ENCODE measurements around the gene PLPP2.

The PLPP2 gene

DNA sequence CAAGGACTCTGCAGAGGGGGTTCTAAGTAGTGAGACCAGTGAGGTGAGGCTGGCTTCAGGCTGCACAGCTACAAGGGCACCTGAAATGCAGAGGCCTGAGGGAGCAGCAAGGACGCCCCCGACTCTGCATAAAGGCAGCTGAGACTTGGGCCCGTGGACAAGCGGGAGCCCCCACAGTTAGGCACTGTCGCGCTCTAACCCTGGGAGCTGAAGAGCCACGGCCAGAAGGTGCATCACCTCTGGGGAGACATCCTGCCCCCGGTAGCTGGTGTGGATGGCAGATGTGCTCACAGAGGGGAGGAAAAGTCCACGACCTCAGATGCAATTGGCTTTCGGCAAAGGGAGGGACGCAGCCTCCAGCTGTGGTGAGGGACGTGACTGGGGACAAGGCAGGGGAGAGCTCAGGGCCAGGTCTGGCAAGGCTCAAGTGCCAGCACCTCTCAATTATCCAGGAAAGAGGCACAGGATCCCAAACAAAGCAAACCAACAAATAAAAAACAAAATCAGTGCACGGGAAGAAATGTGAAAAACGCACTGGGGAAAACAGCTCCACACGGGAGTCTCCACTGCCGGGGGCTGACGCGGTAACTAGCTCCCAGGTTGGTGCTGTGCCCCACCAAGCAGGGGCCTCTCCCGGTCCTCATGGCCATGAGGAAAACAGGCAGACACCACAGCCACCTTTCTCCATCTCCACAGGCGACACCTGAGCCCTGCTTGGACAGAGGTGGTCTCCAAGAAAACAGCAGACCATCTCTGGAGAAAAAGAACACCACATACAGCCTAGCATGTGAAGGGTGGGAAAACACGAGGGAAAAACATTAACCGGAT lies 23.0 kb upstream of the PLPP2 start:
- DNase-seq: no peak

DNA sequence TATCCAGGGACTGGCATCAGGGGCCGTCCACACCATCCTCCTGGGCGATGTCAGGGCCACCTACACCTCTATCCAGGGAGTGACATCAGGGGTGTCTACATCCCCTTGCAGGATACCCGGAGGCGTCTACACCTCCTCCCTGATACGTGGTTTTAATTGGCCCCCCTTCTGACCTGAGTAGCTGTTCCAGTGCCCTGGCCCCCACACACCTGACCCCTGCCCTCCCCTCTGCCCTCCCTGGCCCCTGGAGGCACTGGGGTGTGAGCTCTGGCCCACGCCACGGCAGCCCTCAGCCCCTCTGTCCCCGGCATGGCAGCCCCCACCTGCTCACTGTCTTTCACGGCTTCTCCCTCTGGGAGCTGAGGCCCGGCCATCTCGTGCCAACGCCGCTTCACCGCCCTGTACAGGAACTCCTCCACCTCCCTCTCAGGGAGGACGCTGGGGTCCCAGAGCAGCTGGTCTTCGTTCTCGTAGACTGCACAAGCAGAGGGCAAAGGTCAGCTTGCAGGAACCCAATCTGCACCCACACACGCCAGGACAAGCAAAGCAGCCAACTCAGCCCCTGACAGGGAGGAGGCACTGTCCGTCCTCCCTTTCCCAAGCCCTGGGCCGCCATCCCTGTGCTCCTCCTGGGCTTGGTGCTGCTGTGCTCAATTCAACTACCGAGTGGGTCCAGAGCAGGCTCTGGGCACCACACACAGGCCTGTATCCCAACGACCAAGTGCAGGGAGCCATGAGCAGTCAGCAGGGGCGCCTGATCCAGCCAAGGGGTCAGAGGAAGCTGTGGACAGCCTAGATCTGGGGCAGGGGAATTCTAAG lies 22.2 kb upstream of the PLPP2 start:
- DNase-seq: no peak

DNA sequence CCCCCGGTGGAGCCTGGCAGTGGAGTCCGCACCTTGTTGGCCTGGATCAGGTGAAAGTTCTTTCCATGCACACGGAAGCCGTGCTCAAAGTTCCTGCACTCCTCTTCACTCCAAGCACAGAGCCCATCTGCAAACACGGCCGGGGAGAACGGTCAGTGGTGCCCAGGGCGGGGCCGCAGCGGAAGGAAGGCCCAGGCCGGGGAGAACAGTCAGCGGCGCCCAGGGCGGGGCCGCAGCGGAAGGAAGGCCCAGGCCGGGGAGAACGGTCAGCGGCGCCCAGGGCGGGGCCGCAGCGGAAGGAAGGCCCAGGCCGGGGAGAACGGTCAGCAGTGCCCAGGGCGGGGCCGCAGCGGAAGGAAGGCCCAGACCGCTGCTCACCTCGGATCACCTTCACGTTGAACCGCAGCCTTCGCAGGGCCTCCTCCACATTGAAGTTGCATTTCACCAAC lies 20.6 kb upstream of the PLPP2 start:
- DNase-seq: no peak

DNA sequence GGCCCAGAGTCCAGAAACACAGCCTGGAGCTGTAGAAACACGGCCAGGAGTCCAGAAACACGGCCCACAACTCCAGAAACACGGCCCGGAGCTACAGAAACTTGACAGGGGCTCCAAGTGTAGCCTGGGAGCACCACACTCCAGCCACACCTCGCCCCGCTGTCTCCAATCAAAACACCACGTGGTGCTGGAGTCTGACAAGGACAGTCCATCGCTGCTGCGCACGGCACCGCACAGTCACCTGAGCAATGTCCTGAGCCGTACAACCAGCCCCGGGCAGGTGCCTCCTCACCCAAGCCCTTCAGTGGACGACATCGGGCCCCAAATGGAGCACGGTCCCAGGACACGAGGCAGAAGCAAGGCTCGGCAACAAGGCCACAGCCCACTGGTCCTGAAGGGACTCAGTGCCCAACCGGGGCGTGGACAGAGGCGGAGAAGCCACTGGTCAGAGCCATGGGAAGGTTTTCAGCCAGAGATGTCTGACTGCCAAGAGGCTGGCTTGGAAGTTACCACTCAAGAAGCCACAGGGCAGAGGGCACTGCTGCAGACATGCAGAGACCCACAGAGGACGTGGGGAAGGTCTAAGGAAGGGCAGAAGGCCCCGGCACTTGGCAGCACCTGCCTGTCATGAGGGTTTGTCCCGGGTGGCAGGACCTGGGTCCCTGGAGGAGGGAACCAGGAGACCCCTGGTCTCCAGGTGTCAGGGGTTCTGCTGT lies 19.7 kb upstream of the PLPP2 start:
- DNase-seq: no peak

DNA sequence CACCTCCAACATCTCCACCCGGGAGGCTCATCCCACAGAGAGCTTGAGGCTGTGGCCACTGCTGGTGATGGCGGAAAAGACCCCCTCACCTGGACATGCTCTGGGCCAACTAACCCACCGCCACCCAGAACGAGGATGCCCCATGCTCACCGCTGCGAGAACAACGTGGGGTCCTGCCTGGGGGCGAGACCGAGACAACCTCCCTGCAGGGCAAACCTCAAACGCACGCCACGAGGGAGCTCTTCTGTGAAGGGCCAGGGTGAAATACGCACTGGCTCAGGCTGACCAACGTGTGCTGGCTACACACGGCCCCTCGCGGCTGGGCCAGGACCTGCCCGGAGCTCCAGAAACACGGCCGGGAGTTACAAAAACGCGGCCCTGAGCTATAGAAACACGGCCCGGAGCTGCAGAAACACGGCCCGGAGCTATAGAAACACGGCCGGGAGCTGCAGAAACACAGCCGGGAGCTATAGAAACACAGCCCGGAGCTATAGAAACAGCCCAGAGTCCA lies 19.0 kb upstream of the PLPP2 start:
- no peak for DNase-seq

DNA sequence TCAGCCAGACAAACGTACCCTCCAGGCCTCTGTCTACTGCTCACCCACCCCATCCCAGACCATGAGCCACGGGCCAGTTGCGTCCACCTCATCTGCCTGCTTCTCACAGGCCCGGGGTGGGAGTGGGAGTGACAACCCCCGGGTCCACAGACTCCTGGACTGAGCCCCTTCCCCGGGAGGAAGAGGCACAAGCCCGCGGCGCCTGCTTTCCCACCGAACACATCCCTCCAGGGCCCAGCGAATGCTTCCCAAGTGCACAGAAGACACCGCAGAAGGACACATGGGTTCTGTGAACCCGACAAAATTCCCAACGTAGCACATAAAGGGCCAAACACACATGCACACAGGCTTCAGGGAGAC lies 18.0 kb upstream of the PLPP2 start:
- no peak for DNase-seq

DNA sequence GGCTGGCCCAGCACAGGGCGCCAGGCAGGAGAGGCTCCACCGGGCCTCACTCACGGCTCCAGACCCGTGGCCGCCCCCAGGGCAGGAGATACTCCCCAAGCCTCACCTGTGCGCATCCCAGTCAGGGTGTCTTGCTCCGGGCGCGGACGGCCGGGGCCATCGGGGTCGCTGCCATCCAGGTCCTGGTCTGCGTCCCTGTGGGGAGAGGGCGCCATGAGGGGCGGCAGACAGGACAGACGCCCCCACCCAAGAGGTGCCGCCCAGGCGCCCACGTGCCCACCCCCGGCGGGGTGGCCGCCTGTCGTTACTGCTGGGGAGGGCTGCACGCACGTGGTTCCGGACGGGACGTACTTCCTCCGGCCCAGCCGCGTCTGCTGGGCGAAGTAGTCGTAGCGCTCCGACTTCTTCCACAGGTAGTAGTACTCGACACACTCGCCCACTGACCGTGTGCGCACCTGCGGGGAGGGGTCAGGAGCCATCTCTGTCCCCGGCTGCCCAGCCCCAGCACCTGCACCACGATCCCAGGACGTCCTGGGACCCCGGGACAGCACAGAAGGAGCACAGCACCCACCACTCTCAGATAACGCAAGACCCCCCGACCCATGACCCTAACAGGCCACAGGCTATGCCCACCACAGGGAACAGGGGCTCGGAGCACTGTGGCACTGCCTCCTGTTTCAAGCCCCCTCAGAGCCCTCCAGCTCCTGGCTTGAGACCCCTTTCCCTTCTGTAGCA lies 17.4 kb upstream of the PLPP2 start:
- no peak for DNase-seq

DNA sequence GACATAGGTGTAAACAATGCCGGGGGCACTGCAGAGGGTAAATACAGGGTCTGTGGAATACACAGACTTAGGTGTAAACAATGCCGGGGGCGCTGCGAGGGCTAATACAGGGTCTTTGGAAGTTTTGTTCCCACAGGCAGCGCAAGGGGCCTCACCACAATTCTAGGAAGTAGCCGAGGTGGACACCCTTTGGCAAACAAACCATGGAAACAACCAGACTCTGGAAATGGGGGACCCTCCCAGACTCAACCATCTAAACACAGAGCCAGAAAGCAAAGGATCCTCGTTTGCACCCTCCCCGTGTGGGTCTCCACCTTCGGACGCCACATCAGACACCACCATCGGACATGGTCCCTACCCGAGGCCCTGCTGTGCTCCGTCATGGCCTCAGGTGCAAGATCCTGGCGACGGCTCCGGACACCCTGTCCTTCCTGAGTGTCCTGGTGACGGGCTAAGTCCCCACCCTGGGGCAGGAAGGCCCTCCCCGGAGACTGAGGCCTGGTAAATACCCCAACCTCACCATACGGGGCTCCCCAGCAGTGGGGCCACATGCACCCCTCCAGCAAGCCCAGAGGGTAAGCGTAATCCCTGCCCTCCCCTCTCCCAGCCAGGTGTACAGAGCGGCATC lies 16.7 kb upstream of the PLPP2 start:
- no peak for DNase-seq

DNA sequence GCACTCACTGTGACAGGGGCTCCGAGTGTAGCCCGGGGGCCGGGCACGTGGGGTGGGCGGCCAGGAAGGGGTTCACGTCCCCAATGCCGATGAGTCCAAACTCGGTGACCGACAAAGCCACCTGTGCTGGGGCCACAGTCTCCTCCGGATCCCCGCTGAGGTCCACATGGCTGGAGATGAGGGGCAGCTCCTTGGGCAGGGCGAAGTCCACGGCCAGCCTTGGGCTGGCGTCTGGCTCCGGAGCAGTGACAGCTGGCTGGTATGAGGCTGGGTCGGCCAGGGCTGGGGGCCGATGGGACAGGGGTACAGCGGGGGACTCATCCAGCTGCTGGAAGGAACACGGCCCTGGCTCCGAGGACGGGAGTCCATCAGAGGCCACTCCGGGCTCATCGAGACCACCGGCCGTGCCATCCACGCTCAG lies 15.9 kb upstream of the PLPP2 start:
- DNase-seq: no peak

DNA sequence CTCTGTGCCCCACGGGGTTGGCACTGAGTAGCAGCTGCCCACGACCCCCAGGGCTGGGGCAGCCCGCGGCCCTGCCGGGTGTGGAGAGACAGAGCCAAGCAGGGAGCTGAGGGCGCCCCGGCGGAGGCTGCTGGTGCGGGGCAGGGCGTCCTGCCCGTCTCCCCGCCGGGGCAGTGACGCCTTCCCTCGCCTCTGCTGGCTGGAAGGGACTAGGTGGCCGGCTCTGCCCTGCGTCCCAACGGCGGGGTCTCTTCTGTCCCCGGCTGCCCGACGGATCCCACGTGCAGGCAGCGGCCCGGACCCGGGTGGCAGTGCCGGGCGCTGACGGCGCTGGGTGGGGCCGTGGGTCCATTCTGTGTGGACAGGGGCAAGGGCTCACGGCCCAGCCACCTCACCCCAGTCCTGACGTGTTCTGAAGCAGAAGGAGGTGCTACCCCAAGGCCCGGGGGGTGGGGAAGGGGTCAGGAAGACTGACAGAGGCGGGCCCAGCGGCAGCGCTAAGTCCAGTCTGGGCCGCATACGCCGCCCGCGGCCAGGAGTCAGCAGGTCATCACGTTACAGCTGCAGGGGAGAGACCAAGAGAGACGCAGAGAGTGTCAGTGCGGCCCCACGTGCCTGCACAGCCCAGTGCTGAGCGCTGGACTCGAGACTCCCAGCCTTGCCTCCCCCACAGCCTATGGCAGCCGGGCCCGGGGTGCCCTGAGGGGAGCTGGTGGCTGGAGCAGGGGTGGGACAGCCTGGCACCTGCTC lies 15.1 kb upstream of the PLPP2 start:
- DNase-seq: no peak

DNA sequence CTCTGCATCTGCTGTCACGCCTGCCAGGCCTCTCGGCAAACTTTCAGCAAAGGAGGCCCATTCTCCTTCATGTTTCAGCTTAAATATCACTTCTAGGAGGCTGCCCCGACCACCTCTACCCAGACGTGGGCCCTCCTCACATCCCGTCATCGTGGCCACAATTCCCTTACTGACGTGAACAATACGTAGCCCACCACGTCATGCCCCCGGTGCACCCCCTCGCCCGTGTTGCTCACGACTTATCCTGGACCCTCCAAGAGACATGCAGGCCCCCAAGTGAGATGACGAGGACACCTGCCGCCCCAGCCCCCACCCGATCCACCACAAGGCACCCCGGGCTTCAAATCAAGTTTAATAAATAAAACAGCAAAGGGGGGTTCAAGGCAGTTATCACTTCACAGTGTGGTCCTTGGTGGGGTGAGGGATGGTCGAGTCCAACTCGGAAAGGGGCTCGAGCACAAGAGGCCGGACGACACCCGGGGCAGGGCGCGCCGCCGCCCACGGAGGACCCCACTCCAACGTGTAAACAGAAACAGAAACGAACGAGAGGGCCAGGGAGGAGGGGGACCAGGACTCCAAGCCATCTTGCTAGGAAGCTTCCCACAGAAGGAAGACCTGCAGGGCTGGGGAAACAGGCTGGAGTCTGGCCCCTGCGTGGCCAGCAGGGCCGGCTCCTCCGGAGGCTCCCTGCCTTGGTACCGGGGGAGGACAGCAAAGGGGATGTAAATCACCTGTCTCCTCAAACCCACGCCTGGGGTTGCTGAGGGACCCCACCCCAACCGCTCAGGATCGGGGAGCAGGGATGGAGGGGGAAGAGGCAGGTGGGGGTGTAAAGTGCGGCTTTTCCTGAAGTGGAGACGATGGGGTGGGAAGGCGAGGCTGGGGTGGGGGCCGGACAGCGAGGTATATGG lies 14.3 kb upstream of the PLPP2 start:
- no peak for DNase-seq

DNA sequence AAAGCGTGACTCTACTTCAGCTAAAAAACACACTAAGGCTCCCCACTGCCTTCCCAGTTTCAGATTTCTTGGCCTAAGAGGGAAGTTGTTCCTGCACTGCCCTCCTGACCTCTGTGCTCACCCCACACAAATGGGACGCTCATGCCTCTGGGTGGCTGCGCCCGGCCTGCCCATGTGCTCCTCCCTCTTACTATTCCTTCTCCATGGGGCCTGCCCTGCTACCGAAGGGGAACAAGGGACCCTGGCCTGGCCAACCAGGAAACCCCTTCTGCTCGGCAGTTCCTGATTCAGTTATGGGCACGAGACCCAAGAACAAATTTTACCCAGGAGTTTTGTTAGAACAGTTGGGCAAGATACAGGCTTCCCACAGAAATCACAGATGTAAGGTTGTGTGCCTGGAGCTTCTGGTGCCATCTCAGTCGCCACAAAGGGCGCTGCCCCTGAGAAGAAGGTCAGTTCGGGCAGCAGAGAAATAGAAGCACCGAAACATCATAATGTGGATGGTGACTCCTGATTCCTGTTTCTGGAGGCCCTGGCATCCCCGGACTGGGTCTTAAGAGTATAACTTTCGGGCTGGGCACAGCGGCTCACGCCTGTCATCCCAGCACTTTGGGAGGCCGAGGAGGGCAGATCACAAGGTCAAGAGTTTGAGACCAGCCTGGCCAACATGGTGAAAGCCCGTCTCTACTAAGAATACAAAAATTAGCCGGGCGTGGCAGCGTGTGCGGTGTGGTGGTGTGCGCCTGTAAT lies 5.4 kb upstream of the PLPP2 start:
- DNase-seq: no peak

DNA sequence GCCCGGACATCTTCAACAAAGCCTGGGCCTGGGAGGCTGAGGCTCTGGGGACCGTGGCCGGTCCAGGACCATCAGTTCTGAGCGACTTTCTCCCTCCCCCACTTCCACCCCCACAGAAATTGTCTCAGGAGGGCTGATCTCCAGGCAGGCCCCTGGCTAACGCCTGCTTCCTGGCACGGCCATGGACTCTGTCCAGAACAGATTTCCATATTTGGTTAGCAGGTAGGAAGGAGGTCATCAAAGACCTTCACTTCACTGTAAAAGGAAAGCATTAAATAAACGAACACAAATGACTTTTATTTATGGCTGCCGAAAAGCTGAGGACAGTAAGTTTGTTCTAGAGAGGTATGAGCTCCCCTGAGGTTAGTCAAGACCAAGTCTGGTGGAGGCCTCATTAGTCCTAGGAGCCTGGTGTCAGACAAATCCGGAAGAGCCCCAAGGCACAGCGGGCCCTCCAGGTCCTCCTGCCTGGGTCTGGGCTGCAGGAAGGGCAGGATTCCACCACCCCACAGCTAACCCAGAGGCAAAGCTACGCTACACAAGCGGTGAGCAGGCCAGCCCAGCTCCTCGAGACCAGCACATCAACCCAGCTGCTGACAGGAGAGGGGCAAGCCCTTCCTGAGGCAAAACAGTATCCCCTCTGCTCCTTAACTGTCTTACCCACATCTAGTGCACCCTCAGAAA lies 4.6 kb upstream of the PLPP2 start:
- no peak for DNase-seq

DNA sequence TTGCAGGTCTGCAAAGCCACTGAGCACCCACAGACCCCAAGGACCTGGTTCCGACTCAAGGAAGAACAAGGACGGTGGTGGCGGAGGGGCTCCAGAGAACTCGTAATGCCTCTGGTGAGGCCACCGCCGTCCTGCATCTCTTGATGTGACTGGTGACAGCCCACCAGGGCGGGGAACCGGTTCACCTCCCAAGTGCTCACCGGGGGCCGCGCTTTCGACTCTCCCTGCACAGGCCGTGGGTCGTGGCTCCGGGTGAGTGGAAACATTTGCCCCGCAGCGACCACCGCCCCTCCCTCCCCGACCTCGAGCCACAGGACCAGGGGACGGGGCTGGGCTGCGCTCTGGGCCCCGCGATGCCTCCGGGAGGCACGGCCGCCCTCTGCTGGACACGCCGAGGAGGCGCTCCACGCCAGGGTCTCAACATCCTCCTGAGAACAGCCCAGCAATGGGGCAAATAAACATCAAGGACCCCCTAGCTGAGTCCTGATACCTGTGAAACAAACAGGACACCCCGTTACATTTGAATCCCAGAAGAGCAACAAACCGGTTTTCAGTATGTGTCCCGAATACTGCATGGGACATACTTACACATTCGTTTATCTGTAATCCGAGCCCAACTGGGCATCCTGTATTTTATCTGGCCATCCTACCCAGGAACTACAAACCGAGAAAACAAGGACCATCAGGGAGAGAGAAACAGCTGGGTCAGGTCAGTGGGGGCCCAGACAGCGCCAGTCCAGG lies 3.9 kb upstream of the PLPP2 start:
- DNase-seq: no peak

DNA sequence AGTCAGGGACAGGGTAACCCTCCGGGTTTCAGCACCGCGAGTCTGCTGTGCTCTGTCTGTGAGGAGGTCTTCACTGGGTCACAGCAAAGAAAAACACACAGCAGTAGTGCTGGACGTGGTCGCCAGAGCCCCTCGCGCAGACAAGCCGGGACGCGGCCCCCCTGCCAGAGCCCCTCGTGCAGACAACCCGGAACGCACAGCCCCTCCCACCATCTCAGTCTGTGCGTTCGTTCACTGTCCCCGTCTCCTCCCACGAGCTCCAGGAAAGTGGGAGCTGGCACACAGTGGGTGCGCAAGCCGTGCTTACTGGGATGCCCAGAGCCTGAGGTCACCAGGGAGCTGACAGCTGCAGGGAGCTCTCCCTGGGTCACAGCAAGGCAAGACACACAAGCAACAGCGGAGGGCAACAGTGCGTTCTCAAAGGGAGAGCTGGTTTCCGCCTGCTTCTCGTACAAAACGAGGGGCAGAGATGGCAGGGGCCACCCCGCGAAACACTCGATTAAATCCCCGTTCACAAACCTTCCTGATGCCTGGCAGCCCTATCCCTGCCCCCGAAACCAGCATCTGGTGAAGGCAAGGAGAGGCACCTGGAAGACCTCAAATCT lies 3.2 kb upstream of the PLPP2 start:
- no peak for DNase-seq

DNA sequence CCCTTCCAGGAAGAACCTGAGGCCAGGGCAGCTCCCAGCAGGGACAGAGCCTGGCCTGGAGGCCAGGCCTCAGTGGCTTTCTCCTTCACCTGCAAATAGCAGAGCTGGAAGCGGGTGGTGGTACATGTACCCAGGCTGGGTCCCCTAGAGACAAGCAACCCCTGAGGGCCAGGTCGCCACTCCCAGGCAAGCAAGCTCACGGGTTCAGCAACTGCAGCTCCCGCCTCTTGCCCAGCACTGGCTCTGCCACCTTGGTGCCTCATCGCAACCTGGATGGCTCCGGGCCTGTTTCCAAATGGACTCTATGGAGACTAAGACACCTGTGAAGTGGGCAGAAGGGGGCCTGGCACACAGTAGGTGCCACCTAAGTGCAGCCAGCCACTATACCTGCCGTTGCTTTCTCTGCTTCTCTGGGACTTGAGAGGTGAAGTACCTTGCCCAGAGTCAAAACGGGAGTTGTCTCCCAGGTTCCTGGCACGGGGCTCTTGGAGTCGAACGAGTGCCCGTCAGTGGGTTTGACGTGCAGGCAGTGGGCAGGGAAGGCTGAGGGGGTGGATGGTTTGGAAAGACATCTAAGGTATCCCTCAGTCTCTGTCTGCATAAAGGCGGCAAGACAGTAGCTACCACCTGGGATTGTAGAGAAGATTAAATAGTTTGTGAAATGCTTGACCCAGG lies 2.4 kb upstream of the PLPP2 start:
- no peak for DNase-seq

DNA sequence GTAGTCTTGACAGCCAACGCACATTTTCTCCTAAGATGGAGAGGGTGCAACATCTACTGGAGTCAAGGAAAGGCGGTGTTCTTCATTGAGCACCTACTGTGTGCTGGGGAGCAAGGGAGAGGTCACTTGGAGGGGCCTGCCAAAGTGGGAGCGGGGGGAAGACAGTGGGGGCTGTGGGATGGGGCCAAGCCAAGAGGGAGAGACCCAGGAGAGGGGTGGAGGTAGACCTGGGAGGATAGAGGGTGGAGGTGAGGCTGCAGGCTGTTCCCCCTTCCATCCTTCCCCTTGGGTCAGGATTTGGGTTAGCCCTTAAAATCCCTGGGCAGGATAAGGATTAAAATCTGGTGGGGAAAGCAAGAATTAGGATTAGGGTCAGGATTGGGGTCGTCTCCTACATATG lies 1.7 kb upstream of the PLPP2 start:
- DNase-seq: no peak

Data from GF-D8 (cell line).